ENCODE results near the gene HDAC4.

HDAC4 gene

DNA sequence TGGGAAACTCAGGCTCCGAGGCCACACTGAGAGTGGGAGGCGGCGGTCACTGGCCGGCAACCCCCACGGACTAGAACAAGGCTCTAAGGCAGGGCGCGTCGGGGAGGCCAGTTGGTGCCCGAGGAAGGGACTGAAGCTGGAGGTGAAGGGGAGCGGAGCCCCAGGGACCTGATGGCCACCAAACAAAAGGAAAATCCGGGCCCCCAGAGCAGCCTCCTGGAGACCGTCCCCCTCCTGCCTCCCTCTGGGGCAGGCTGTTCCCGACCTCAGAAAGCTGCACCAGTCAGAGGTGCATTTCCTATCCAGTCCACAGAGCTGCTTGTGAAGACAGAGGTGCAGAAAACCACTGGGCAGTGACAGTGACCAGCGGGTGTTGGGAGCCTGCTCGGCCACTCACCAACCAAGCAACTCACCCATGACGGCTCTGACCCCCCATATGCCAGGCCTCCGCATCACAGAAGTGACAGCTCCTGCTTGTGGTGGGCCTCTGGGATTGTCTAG lies 380.2 kb downstream of the HDAC4 start:
- H3K4me1 ChIP-seq (ENCODE audit: control insufficient read depth, insufficient read depth, low read length) = no peaks in the 10 kb centered on the region
- no peaks in the 10 kb centered on the region for H3K36me3 ChIP-seq (ENCODE audit: control insufficient read depth in 2 of 2, insufficient read depth in 1 of 2, low read length in 2 of 2)
- H3K9me3 ChIP-seq (ENCODE audit: control insufficient read depth, insufficient read depth, low read depth, low read length) = no peaks in the 10 kb centered on the region
- no peak overlapping the region for H3K27ac ChIP-seq (ENCODE audit: extremely low read depth, low read depth, low read length)
- H3K4me3 ChIP-seq (ENCODE audit: low read depth, low read length) = no peak overlapping the region
- ChIA-PET CTCF (no interaction called here), POLR2A (no interaction called here)
- TF ChIP-seq ZNF416 (tag by site-specific recombination; IDR thresholded peaks at IDR 0.05) = no peak
- TF ChIP-seq GLIS1 (tag by site-specific recombination; IDR thresholded peaks at IDR 0.05) = no peak
- TF ChIP-seq ZNF324 (tag by site-specific recombination; IDR thresholded peaks at IDR 0.05) = no peak
- no peak for TF ChIP-seq ZNF354C (tag by site-specific recombination; IDR thresholded peaks at IDR 0.05; ENCODE audit: borderline replicate concordance, low read depth)
- no peak for TF ChIP-seq ZNF473 (tag by site-specific recombination; IDR thresholded peaks at IDR 0.05)

- ChIA-PET POLR2A (interaction anchor here (0.6 kb wide), 1 partner anchor 860 kb away, joined by 4 read pairs; no protein-coding TSS in a partner anchor), CTCF (no interaction called here)
- TF ChIP-seq ZNF23 (tag by site-specific recombination; IDR thresholded peaks at IDR 0.05; ENCODE audit: borderline replicate concordance) (no peak), ZNF837 (tag by site-specific recombination; IDR thresholded peaks at IDR 0.05) (no peak), ZNF2 (tag by site-specific recombination; IDR thresholded peaks at IDR 0.05) (no peak), YY1 (tag by site-specific recombination; IDR thresholded peaks at IDR 0.05) (no peak), ZNF366 (tag by site-specific recombination; conservative IDR thresholded peaks at IDR 0.05) (no peak), PRDM4 (tag by site-specific recombination; IDR thresholded peaks at IDR 0.05) (no peak), HOXA7 (CRISPR knock-in tag; IDR thresholded peaks at IDR 0.05; ENCODE audit: borderline replicate concordance) (no peak)
- TF ChIP-seq, protein P1, sequence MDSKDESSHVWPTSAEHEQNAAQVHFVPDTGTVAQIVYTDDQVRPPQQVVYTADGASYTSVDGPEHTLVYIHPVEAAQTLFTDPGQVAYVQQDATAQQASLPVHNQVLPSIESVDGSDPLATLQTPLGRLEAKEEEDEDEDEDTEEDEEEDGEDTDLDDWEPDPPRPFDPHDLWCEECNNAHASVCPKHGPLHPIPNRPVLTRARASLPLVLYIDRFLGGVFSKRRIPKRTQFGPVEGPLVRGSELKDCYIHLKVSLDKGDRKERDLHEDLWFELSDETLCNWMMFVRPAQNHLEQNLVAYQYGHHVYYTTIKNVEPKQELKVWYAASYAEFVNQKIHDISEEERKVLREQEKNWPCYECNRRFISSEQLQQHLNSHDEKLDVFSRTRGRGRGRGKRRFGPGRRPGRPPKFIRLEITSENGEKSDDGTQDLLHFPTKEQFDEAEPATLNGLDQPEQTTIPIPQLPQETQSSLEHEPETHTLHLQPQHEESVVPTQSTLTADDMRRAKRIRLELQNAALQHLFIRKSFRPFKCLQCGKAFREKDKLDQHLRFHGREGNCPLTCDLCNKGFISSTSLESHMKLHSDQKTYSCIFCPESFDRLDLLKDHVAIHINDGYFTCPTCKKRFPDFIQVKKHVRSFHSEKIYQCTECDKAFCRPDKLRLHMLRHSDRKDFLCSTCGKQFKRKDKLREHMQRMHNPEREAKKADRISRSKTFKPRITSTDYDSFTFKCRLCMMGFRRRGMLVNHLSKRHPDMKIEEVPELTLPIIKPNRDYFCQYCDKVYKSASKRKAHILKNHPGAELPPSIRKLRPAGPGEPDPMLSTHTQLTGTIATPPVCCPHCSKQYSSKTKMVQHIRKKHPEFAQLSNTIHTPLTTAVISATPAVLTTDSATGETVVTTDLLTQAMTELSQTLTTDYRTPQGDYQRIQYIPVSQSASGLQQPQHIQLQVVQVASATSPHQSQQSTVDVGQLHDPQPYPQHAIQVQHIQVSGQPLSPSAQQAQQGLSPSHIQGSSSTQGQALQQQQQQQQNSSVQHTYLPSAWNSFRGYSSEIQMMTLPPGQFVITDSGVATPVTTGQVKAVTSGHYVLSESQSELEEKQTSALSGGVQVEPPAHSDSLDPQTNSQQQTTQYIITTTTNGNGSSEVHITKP (tag by site-specific recombination; IDR thresholded peaks at IDR 0.05) = no peak
- Histone ChIP-seq H3K4me1 (ENCODE audit: control insufficient read depth, insufficient read depth, low read length) (no peaks in the 10 kb centered on the region), H3K4me3 (ENCODE audit: low read depth, low read length) (no peak overlapping the region), H3K27ac (ENCODE audit: extremely low read depth, low read depth, low read length) (no peak overlapping the region), H3K36me3 (ENCODE audit: control insufficient read depth in 2 of 2, insufficient read depth in 1 of 2, low read length in 2 of 2) (no peaks in the 10 kb centered on the region), H3K9me3 (ENCODE audit: control insufficient read depth, insufficient read depth, low read depth, low read length) (no peaks in the 10 kb centered on the region)
These were observed 381.6 kb downstream of the HDAC4 start for GRCh38 chr2:239019183-239019581.

GRCh38 chr2:239018271-239019182 lies 382.3 kb downstream of the HDAC4 start:
- no peaks in the 10 kb centered on the region for H3K4me1 ChIP-seq (ENCODE audit: control insufficient read depth, insufficient read depth, low read length)
- no peaks in the 10 kb centered on the region for H3K36me3 ChIP-seq (ENCODE audit: control insufficient read depth in 2 of 2, insufficient read depth in 1 of 2, low read length in 2 of 2)
- POLR2A ChIA-PET = no interaction called here
- TF ChIP-seq REPIN1 (tag by site-specific recombination; IDR thresholded peaks at IDR 0.05; ENCODE audit: low read depth) (no peak), ZFHX2 (tag by site-specific recombination; conservative IDR thresholded peaks at IDR 0.05) (peak; percentile 39; the same call in 1 of the 2 replicates), EGR2 (tag by site-specific recombination; IDR thresholded peaks at IDR 0.05; ENCODE audit: low read depth) (0 out of 2 replicates have a peak, but pooled peaks have one; percentile 41)
- no peak overlapping the region for H3K27ac ChIP-seq (ENCODE audit: extremely low read depth, low read depth, low read length)
- no peaks in the 10 kb centered on the region for H3K9me3 ChIP-seq (ENCODE audit: control insufficient read depth, insufficient read depth, low read depth, low read length)
- no peak overlapping the region for H3K4me3 ChIP-seq (ENCODE audit: low read depth, low read length)
- CTCF ChIA-PET = no interaction called here
